Central memory CD4-positive, alpha-beta T cell (primary cell): ENCODE data around the gene CNR1.
"Not testable (repeated sequence)": the region's sequence is repeated elsewhere in the genome, so short reads cannot be mapped to it uniquely, and the experiment has no call there.

ENCODE experiments used
- DNase-seq: peaks from one replicate; pipeline ENCODE4 v3.0.0; 2022
- total RNA-seq, 3 experiments: gene quantifications; one replicate each; lab custom pipeline; 2026; lab: John Stamatoyannopoulos, UW

CNR1 gene
- 0 reads per million in 3 experiments for total RNA-seq

DNA sequence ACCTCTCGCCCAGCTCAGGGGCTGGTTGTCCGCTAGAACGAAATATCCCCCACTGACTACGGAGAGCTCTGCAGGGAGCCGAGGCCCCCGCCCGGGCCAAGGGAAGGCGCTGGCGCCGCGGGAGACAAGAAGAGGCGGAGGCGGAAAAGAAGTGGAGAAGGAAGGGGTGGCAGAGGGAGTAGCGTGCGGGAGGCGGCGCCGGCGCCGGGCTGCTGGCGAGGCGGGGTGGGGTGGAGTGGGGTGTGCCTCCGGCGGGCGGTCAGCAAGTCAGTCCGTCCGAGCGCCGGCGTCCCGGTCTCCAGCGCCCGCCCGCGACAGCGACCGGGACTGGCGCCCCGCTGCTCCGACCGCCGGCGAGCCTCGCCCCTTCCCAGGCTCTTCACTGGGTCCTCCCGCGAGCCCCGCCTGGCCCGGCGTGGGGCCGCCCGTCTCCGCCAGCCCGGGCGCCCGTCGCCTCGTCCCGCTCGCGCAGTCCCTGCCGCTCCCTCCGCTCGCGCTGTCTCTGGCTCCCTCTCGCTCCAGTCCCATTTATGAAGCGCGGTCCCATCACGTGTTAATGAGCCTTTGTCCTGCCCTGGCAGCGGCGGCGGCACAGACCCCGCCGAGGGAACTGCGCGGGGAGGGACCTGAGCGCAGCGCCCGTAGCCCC lies at the start of gene CNR1:
TSS of gene CNR1 (minus strand) at position 504 of the 649 bp plus-strand sequence. CDS start 21,073 bp downstream, outside the sequence.
- DNase-seq: no peak

DNA sequence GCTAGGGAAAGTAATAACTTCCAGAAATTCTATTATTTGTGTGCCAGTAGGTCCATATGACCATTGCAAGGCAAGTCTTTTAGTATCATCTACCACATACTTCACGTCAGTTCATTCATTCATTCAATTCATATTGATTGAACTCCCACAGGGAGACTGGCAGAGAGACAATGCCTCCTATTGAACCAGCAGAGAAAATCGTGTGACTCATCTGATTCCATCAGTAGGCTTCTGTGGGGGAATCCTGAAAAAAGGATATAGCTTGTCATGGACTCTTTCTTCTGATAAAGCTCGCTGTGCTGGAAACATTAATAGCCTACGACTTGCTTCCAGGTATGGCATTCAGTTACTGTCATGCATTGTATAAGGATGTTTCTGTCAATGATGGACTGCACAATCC lies 45.3 kb upstream of the CNR1 start:
- DNase-seq: no peak

DNA sequence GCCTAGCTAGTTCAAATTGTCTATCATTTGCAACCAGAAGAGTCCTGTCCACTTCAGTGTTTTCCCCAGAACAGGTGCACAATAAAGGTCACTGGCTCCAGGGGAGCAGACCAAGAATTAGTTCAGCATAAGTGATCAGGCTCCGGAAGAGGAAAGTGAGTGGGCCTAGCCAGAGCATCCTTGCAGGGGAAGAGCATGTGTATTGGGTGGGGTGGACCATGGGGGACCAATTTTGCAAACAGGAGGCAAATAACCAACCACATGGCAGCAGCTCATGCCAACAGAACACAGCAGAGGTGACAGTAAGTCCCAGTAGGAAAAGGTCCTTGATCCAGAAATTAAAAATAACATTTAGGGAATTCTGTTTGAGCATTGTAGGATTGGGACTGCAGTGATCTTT lies 43.2 kb upstream of the CNR1 start:
- DNase-seq: no peak

DNA sequence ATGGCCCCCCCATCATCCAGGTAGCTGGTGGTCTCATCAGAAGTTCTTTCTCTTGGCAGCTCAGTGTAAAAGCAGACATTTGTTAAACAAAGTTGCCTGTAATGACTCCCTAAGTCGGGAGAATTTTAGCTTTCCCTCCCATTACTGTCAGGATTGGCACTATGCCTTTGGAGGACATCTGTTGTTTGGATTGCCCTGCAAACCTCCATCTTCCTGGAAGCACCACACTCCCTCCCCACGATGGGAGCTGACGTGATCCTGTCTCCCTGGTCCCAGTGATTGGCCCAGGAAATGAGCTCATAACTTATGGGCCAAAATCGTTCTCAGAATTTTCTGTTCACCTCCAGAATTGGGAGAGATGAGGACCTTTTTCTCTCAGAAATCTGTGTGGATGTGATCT lies 42.6 kb upstream of the CNR1 start:
- DNase-seq: no peak

DNA sequence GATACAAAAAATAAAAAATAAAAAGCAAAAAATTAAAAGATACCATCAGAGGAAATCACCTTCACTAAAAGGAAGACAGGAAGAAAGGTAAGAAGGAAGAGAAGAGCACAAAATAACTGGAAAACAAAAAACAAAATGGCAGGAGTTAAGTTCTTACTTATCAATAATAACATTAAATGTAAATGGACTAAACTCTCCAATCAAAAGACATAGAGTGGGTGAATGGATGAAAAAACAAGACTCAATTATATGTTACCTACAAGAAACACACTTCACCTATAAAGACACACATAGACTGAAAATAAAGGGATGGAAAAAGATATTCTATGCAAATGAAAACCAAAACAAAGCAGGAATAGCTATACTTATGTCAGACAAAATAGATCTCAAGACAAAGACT lies 35.6 kb upstream of the CNR1 start:
- not testable (repeated sequence) for DNase-seq

- DNase-seq: no peak
Measured at GRCh38 chr6:88184921-88185320, 18.8 kb upstream of the CNR1 start.

DNA sequence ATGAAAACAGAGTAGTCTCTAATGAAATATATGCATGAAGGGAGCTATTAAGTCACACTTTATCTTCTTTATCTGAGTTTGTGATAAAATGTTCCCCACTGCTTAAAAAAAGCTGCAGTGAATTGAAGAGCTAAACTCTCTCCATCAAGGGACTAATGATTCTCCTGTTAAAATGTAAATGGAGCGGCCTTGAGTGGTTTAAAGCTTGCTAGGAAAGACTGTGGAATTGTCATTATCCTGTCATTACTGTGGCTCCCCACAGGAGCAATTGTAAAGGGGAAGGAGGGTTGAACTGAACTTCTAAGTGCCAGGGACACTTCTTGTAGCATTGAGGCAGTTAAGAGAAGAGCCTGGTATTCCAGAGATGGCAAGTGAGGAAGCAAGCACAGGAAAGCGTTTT lies 17.3 kb upstream of the CNR1 start:
- DNase-seq: no peak

DNA sequence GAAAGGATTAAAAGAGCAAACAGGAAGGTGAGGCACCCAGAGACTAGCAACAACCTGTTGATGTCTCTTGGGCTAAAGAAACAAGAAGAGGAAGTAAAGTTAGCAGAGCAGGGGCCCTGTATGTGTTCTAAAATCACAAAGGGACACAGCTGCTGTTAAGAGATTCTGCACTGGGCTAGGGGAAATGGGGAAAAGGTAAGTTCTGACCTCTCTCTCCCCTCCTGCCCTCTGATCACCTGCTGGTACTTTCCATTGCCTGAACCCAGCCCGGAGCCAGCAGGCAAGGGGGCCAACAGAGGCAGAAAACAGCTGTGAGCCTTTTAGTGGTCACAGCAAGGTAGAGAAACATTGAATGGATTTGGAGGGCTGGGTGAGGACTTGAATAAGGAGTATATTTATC lies 13.5 kb upstream of the CNR1 start:
- DNase-seq: no peak

DNA sequence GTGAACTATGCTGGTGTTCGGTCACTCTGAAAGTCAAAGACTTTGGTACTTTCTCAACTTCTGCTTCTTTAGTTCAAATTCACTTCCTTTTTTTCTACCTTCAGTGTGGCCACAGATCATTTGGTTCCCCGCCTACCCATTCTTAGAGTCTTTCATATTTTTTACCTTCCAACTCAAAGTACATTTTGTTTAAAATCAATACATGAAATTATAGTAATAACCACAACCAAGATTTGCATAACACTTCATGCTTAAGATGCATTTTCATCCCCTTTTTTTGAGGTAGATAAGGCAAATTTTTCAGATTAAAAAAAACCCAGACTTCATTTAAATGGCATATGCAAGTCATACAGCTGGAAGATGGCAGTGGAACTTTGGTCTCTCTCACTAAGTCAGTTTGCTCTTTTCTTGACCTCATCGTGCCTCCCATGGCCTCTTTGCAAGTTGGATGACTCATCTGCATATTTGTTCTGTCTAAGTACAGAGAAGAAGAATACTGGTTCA lies 11.9 kb upstream of the CNR1 start:
- no peak for DNase-seq

- no peak for DNase-seq
Measured at GRCh38 chr6:88174906-88175305, 8.8 kb upstream of the CNR1 start.

GRCh38 chr6:88171312-88171711 lies 5.2 kb upstream of the CNR1 start:
- DNase-seq: no peak

DNA sequence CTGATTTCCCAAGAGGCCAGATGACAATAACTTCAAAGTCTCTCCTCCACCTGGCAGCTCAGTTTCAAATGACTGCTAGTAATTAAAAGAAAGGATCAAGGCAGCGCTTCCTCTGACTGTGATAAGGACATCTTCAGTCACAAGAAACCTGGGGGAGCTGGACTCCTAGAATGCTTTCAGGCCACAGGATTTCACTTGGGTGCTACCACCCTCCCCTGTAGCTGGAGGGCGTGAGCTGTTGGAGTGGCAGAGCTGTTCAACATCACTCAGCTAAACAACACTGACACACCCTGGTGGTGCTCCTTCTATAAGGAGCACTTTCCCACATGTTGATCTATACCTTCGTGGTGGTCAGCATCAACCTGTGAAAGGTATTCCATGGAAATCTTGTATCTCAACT lies 2.2 kb upstream of the CNR1 start:
- no peak for DNase-seq

DNA sequence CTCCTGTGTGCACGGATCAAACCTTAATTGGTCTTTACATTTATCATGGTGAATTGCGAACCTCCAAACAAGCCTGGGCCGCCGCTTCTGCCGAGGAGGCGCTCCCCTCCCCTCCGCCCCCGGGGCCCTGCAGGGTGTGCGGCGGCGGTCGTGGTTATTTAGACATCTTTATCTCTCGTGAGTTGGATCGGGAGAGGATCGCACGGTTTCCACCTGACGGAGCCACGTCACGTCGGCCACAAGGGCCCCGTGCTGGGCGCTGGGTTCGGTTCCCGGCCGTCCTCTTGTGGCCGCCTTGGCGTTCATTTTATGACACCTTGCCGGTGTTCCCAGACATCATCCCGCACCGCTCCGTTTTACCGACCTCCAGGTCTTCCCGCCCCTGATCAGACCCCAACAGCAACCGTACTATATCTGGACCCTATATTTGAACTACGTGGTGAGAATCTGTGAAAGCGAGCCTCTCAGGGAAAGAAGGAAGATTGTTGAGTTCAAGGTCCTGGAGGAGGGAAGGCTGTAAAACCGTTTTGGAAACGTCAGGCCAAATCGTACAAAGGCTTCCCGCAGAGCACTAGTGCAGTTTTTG lies 1.3 kb upstream of the CNR1 start:
- no peak for DNase-seq

DNA sequence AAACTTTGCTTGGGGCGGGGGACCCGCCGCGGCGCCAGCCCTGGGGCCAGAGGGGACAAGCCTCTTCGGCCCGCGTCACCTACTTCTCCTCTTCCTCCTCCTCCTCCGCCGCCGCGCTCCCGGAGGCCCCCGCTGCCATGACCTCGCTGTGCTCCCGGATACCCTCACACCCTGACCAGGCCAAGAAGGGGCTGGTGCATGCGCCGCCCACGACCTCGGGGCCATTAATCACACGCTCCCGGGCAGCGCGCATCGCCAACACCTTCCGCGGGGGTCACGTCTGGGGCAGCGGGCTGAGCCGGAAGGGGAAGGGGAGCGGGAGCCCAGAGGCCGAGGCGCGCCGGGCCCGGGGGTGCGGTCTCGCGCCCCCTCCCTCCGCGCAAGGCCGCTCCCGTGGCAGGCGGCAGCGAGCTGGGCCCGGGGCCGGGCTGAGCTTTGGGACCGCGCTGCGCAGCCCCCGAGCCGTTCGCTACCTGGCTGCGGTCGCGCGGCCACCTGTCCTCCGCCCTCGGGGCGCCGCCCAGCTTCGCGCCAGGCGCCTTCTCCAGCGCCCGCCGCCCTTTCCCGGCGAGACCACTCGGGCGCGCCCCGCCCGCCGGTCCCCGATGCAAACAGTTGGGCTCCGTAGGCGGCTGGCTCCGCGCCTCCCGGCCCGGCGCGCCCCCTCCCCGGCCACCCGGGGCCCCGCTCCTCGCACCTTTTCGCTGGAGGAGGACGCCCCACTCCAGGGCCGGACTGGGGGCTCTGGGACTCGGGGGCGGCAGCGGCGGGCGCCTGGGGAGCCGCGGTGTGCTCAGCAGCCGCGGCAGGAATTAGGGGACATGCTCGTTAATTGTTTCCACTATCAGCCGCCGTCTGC lies 575 bp upstream of the CNR1 start:
- DNase-seq: no peak

GRCh38 chr6:88165087-88165843 lies 882 bp downstream of the CNR1 start:
- DNase-seq: no peak

DNA sequence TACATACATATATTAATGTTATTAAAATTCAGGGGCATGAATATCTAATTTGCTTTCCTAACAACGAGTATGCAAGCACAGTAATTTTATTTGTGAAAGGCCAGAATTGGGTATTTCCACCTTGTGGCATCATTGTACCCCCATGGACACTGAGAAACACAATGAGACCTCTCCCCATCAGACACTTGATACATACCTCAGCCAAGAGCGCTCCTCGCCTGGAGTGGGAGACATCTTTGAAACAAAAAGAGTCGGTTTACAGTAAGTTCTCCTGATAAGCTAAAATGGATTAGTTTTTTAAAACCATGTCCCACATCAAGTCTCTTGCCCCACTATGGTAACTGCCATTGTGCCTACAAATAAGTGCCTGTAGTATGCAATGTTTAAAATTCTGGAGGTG lies 2.1 kb downstream of the CNR1 start:
- DNase-seq: no peak

- no peak for DNase-seq
Measured at GRCh38 chr6:88163616-88164015, 2.5 kb downstream of the CNR1 start.

DNA sequence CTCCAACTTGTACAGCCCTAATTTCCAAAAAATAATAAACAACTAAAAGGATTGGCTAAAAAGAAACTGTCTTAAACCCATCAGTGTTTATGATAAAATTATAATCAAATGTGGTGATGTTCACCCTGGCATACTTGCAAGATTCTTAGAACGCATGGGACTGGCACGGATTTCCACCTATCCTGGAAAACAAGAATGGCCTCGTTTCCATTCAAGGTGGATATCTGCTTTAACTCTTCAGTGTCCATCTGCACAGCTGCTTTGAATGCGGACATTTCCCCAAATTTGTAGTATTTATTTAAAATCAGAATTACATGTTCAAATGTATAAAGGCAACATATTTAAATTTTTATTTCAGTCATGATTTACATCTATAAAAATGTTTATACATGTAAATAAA lies 4.2 kb downstream of the CNR1 start:
- no peak for DNase-seq

DNA sequence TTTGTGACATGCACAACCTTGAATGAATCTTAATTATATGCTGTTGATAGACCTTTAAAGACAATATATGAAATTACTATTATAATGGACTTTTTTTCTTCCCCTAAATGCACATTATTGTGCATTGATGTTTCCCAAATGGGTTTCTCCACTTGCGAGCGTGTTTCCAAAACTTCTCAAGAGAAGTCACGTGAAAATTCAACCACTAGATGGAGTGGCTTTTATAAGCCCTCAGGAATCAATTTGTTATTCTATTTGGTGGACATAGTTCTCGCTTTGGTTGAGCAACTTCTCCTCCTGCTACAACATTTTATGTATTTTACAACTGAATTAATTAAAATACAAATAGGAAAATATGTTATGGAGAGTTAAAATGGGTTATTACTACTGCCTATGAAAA lies 9.0 kb downstream of the CNR1 start:
- no peak for DNase-seq

DNA sequence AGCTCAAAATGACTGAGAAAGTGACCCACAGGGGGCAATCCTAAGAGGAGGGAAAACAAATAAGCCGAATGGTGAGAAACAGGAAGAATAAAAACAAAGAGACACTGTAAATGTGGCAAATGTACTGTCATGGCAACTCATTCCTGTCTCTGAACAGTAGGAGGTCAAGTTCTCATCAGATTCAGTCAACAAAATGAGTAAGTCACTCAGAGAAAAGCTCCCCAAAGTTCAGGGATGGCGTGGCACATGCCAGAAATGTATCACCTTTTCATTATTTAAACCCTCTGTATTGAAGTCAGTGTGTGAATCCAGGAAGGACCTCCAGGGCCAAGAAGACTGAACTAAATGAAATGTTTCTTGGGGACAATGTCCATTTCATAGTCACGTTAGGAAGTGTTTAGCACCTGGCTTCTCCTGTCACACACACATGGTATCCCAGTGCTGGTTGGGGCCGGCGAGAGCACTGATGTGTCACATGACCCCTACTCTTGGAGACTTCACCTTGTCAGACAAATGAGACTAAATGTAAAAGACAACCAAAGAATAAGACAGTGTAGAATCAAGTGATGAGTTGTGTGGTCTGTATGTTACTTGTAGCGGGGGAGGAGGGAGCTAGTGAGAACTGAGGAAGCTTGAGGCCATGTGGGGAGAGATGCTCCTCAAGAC lies 20.7 kb downstream of the CNR1 start:
- DNase-seq: no peak

- DNase-seq: no peak
Measured at GRCh38 chr6:88144637-88145297, 21.4 kb downstream of the CNR1 start.
